Right hindlimb (tissue), 1 donor: ENCODE data around the gene TOMM40.
"Not testable (repeated sequence)": the region's sequence is repeated elsewhere in the genome, so short reads cannot be mapped to it uniquely, and the experiment has no call there.

Experiments
- DNase-seq: peaks from one replicate; pipeline ENCODE4 v3.0.0-alpha.2; 2018

Gene TOMM40

GRCh38 chr19:44891016-44891882, at the start of gene TOMM40:
TOMM40 (plus strand) TSS chr19:44891254; CDS start chr19:44891416, 162 bp downstream.
- DNase-seq = no peak

- DNase-seq = no peak
Measured at GRCh38 chr19:44845286-44845611, 45.8 kb upstream of the TOMM40 start.

DNA sequence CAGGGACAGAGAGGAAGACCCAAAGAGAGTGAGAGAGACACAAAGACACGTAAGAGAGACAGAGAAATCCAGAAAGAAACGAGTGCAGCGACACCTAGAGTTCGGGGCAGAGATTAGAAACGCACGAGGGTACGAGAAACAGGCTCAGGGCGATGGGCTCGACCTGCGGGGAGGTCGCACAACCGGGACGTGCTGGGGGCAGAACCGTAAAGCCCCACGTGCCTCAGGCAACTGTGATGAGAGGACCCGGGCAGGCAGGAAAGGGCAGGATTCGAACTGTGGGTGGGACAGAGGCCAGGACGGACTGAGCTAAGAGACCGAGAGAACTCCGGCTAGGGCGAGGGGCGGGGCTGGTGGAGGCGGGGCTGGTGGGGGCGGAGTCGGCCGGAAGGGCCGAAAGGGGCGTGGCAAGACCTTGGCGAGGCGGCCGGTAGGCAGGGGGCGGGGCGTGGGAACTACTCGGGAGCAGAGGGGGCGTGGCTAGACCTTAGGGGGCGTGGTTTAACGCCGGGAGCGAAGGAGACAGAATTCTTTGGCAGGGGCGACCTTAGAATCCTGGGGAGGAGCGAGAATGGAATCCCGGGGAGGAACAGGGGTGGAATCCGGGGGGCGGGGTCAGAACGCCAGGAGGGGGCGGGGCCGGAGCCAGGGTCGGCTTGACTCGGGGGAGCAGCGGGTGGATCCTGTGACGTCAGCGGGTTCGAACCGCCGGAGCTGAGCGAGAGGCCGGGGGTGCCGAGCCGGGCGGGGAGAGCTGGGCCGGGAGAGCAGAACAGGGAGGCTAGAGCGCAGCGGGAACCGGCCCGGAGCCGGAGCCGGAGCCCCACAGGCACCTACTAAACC, 45.2 kb upstream of the TOMM40 start, which contains the start of gene NECTIN2:
Gene NECTIN2 (plus strand): TSS at position 686 of the 843 bp plus-strand sequence. CDS start 229 bp downstream, outside the sequence.
- peak; percentile 99 for DNase-seq

GRCh38 chr19:44846455-44847143, 44.5 kb upstream of the TOMM40 start:
- DNase-seq = peak; percentile 67

DNA sequence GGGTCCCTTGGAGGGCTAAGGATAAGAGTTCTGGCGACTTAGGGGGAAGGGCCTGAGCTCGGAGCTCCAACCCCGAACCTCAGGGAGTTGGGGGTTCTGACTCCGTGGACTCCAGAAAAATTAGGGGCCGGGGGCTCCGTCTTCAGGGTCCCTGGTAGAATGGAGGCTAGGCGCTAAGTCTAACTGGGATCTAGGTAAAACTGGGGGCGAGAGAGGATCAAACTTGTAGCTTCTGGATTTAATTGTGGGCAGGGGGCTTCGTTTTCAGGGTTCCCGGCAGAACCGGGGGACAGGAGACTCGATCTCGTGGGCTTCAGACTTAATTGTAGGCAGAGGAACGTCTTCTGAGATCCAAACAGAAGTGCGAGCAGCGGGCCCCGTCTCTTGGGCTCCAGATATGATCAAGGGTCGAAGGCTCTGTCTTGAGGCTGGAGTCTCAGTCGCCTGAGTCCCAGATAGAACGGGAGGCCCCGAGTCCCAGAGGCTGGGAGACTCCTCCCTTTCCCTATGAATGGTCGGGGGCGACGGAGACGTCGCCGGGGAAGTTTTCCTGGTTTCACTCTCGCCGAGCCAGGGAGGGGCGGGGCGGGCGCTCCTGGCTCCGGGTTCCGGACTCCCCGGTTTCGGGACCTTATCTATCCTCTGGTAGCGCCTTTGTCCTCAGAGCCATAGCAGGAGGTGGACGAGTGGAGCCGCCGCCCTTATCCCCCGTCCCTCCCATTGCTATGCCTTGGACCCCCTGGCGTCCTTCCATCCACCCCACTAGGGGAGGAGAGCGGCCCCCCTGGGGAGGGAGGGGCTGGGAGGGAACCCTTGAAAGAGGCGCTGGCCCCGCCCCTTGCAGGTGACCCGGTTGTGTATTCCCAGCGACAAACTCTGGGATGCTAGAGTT, 43.7 kb upstream of the TOMM40 start:
- peak; percentile 77 for DNase-seq

DNA sequence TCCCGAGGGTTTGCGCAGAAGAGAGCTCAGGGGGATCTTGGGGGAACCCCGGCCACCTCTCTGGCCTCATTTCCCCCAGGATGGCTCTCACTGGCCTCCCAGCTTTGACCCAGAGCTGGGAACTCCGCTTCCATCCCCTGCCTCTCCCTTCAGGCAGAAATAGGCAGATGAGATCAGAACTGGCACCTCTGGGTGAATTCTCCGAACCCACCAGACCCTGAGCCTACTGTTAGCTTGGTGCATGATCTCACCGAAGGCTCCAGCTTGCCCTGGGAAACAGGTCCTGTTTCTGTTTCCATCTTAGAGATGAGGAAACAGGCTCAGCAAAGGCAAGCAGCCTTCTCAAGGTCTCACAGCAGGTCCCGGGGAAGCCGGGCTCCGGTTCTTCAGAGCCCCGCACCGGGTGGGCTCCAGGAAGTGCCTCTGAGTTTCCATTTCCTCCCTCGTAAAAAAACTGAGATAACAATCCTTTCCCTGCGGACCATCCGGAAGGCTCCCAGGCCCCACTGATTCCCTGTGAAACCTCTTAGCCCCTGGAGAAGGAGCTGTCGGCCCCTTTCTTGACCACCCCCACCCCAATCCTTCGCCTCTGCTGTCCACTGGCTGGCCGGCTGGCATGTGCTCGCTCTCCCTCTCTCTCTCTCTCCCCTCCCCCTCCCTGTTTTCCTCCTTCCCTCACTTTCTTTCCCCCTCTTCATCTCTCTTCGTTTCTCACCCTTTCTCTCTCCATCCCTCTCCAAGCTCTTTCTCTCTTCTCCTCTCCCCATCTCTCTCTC, 42.8 kb upstream of the TOMM40 start:
- peak; percentile 60 for DNase-seq

- DNase-seq = peak; percentile 45
Measured at GRCh38 chr19:44848812-44849447, 42.1 kb upstream of the TOMM40 start.

DNA sequence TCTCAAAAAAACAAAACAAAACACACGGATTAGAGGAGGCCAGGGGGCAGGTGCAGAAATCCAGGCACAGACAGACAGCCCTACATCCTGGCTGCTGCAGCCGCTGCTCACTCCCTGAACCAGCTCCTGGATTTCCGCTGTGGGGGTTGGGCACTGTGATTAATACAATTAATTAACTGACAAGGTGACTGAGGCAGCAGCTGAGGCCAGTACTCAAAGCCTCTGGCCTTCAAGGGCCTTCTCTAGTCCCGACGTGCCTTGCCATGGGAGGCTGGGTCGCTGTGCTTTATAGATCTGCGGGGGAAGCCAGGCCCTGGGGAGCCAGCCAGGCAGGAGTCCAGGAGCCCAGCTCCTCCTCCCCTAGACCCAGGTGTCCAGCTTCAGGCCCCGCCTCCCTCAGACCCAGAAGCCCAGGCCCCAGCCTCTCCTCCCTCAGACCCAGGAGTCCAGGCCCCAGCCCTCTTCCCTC, 40.4 kb upstream of the TOMM40 start:
- no peak for DNase-seq

DNA sequence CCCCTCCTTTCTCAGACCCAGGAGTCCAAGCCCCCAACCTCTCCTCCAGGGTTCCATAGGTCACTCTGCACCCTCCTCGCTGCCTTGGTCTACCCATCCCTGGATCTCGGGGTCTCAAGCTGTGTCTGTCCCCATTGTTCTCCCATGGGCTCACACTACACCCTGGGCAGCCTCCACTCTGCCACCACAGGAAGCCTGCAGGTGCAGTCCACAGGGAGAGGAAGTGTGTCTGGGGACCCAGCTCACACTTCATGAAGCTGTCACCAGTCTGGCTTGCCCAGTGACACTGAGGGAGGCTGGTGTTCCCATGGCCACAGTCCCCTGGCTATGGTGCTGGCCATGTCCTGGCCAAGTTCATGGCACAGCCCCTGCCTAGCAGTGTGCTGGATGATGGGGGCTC, 39.6 kb upstream of the TOMM40 start:
- DNase-seq = no peak

DNA sequence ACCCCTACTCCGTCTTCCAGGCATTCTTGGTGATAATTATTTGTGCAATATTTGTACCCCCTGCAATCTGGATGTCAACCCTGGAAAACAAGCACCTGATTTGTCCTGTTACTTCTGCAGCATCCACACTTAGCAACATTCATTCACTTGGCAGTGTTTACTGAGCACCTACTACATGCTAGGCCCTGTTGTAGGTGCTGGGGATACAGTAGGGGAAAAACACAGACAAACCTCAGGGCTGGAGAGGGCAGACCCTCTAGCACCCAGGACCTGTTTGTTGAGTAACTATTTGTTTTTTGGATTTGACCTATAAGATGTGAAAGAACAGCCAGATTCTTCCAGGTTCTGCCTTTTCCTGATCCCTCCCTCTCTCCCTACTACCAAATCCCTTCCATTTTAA, 35.4 kb upstream of the TOMM40 start:
- DNase-seq = no peak

- DNase-seq = no peak
Measured at GRCh38 chr19:44856421-44857083, 34.5 kb upstream of the TOMM40 start.

DNA sequence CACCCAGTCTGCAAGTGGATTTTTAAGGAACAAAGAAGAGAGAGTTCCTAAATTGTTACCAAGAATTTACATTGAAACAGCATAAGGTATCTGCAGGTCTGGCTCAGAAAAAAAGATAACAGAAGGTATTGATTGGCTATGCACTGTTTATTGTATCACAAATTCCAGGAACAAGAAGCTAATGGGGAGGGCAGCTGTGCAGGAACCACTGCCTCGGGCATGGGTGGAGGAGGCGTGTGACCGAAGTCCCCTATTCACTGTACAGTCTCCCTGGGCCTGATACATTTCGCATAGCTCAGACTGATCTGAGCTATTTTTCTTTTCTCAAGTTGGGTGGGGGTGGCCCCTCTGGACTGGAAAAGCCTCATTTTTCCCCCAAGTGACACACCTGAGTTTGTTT, 33.2 kb upstream of the TOMM40 start:
- no peak for DNase-seq

DNA sequence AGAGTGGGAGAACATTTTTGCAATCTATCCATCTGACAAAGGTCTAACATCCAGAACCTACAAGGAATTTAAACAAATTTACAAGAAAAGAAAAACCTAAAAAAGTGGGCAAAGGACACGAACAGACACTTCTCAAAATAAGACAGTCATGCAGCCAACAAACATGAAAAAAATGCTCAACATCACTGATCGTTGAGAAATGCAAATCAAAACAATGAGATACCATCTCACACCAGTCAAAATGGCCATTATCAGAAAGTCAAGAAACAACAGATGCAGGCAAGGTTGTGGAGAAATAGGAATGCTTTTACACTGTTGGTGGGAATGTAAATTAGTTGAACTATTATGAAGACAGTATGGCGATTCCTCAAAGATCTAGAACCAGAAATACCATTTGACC, 29.5 kb upstream of the TOMM40 start:
- not testable (repeated sequence) for DNase-seq

DNA sequence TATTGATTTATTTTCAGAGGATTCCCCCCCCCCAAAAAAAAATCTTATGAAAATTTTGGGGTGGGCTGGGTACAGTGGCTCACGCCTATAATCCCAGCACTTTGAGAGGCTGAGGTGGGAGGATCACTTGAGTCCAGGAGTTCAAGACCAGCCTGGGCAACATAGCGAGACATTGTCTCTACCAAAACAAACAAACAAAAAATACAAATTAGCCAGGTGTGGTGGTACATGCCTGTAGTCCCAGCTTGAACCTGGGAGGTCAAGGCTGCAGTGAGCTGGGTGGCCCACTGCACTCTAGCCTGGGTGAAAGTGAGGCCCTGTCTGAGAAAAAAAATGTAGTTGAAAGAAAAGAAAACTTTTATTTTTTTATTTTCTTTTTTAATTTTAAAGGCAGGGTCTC, 27.1 kb upstream of the TOMM40 start:
- no peak for DNase-seq

DNA sequence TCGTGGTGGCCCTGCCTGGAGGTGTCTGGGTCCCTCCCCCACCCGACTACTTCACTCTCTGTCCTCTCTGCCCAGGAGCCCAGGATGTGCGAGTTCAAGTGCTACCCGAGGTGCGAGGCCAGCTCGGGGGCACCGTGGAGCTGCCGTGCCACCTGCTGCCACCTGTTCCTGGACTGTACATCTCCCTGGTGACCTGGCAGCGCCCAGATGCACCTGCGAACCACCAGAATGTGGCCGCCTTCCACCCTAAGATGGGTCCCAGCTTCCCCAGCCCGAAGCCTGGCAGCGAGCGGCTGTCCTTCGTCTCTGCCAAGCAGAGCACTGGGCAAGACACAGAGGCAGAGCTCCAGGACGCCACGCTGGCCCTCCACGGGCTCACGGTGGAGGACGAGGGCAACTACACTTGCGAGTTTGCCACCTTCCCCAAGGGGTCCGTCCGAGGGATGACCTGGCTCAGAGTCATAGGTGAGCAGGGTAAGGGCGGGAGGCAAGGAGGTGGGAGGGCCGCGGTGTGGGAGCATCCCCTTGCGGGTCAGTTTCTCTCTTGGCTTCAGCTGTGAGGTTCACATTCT, 25.8 kb upstream of the TOMM40 start:
- DNase-seq = no peak

DNA sequence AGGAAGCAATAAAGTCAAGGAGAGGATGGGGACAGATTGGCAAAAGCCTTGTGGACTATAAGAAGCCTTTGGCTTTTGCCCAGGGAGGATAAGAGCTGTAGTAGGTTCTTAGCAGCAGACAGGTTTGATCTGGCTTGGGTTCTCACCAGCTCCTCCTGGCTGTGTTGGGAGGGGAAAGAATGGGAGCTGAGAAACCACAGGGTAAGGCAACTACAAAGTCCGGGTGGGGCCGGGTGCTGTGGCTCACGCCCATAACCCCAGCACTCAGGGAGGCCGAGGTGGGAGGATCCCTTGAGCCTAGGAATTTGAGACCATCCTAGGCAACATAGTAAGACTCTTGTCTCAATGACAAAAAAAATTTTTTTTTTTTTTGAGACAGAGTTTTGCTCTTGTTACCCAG, 24.4 kb upstream of the TOMM40 start:
- DNase-seq = no peak

- DNase-seq = no peak
Measured at GRCh38 chr19:44867578-44867977, 23.5 kb upstream of the TOMM40 start.

GRCh38 chr19:44869733-44870470, 21.2 kb upstream of the TOMM40 start:
- no peak for DNase-seq

DNA sequence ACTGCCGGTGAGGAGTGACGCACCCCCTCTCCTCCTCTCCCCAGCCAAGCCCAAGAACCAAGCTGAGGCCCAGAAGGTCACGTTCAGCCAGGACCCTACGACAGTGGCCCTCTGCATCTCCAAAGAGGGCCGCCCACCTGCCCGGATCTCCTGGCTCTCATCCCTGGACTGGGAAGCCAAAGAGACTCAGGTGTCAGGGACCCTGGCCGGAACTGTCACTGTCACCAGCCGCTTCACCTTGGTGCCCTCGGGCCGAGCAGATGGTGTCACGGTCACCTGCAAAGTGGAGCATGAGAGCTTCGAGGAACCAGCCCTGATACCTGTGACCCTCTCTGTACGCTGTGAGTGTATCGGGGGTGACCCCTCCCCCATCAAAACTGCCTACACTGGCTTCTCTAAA, 19.2 kb upstream of the TOMM40 start:
- DNase-seq = no peak
